ENCODE results near the gene TSPOAP1. TPM values are rescaled to one million over a fixed set of nuclear protein-coding genes. Genes with fewer than 3 reads are reported as not detected.

Gene TSPOAP1
- total RNA-seq, 1 donor from 2014 or later: 1.3 TPM

DNA sequence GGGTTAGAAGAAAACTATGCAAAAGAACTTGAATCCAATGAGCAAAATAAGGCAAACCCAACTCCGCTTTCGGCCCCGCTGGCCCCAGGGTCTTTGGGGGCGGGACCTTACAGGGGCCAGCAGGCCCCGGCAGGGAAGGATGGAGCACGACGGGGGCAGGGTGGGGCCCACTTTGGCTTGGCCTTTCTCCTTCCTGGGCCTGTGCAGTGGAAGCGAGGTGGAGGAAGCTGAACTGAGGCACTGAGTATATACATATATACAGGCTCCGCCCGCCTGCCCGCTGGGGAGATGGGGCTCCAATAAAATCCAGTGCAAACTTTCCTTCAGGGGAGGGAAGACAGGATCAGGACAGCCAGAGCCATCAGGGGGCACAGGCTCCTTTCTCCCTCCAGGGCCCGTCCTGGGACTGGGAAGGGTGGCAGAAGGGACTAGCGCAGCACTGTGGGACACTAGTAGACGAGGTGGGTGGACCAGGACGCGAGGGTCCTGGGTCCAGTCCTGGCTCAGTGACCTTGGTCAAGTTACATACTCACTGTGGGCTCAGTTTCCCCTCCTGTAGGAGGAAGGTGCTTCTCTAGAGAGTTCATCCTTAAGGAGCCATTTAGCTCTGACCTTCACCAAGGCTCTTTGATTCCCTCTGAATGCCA, 27.0 kb downstream of the TSPOAP1 start:
- no peak overlapping the region for H3K4me3 Mint-ChIP-seq (ENCODE audit: unreplicated experiment)
- no peaks in the 10 kb centered on the region for H3K4me1 Mint-ChIP-seq (ENCODE audit: unreplicated experiment)
- H3K9me3 Mint-ChIP-seq (ENCODE audit: unreplicated experiment): no peaks in the 10 kb centered on the region
- TF ChIP-seq, protein P1, sequence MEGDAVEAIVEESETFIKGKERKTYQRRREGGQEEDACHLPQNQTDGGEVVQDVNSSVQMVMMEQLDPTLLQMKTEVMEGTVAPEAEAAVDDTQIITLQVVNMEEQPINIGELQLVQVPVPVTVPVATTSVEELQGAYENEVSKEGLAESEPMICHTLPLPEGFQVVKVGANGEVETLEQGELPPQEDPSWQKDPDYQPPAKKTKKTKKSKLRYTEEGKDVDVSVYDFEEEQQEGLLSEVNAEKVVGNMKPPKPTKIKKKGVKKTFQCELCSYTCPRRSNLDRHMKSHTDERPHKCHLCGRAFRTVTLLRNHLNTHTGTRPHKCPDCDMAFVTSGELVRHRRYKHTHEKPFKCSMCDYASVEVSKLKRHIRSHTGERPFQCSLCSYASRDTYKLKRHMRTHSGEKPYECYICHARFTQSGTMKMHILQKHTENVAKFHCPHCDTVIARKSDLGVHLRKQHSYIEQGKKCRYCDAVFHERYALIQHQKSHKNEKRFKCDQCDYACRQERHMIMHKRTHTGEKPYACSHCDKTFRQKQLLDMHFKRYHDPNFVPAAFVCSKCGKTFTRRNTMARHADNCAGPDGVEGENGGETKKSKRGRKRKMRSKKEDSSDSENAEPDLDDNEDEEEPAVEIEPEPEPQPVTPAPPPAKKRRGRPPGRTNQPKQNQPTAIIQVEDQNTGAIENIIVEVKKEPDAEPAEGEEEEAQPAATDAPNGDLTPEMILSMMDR (IDR thresholded peaks at IDR 0.05; ENCODE audit: unreplicated experiment): no peak
- H3K36me3 Mint-ChIP-seq (ENCODE audit: low read depth, unreplicated experiment): no peaks in the 10 kb centered on the region
- no peak for DNase-seq (ENCODE audit: low spot score)
- peaks cover 6% of the 10 kb centered on the region for H3K27me3 Mint-ChIP-seq (ENCODE audit: unreplicated experiment)
- H3K27ac Mint-ChIP-seq (ENCODE audit: unreplicated experiment): no peak overlapping the region

DNA sequence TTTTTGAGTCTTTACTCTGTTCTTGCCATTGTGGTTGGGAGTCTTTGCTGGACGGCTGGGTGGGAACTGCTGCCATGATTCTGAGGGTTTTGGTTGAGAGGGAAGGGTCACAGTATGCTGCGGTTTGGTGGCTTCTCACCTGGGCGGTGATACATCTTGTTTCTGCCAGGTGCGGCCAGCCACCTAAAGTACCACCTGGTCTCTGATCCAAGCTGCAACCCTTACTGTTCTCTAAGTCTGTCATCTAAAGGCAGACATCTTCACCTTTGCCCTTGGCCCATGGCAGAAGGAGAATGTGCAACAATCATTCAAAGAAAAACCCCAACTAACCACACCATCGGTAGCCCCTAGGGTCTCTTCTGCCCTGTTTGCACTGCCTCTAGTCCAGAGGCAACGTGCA, 28.3 kb downstream of the TSPOAP1 start:
- H3K4me1 Mint-ChIP-seq (ENCODE audit: unreplicated experiment): no peaks in the 10 kb centered on the region
- TF ChIP-seq, protein P1 (IDR thresholded peaks at IDR 0.05; ENCODE audit: unreplicated experiment): no peak
- DNase-seq (ENCODE audit: low spot score): no peak
- no peak overlapping the region for H3K4me3 Mint-ChIP-seq (ENCODE audit: unreplicated experiment)
- no peaks in the 10 kb centered on the region for H3K36me3 Mint-ChIP-seq (ENCODE audit: low read depth, unreplicated experiment)
- peaks cover 6% of the 10 kb centered on the region for H3K27me3 Mint-ChIP-seq (ENCODE audit: unreplicated experiment)
- no peak overlapping the region for H3K27ac Mint-ChIP-seq (ENCODE audit: unreplicated experiment)
- H3K9me3 Mint-ChIP-seq (ENCODE audit: unreplicated experiment): no peaks in the 10 kb centered on the region

DNA sequence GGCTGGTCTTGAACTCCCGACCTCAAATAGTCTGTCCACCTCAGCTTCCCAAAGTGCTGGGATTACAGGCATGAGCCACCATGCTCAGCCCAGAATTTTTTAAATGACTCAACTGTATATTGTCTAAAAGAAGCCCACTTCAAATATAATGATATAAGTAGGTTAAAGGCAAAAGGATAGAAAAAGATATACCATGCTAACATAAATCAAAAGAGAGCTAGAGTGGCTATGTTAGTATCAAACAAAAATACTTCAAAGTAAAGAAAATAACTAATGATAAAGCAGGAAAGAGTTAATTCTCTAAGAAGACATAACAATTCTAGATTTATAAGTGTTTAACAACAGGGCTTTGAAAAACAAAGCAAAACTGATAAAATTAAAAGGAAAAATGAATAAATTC, 34.6 kb downstream of the TSPOAP1 start:
- H3K4me1 Mint-ChIP-seq (ENCODE audit: unreplicated experiment): peaks cover 4% of the 10 kb centered on the region
- no peaks in the 10 kb centered on the region for H3K27me3 Mint-ChIP-seq (ENCODE audit: unreplicated experiment)
- TF ChIP-seq, protein P1 (IDR thresholded peaks at IDR 0.05; ENCODE audit: unreplicated experiment): no peak
- no peaks in the 10 kb centered on the region for H3K9me3 Mint-ChIP-seq (ENCODE audit: unreplicated experiment)
- no peak for DNase-seq (ENCODE audit: low spot score)
- H3K36me3 Mint-ChIP-seq (ENCODE audit: low read depth, unreplicated experiment): no peaks in the 10 kb centered on the region
- no peak overlapping the region for H3K27ac Mint-ChIP-seq (ENCODE audit: unreplicated experiment)
- H3K4me3 Mint-ChIP-seq (ENCODE audit: unreplicated experiment): no peak overlapping the region

DNA sequence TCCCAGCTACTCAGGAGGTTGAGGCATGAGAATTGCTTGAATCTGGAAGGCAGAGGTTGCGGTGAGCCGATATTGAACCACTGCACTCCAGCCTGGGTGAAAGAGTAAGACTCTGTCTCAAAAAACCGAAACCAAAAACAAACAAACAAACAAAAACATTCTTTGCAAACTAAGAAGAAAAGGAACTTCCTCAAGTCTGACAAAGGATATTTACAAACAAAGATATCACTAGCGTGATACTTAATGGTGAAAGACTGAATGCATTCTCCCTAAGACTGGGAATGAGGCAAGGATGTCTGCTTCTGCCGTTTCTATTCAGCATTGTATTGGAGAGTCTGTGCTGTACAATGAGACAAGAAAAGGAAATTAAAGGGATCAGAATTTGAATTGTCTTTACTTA, 37.3 kb downstream of the TSPOAP1 start:
- no peak overlapping the region for H3K4me3 Mint-ChIP-seq (ENCODE audit: unreplicated experiment)
- H3K9me3 Mint-ChIP-seq (ENCODE audit: unreplicated experiment): no peaks in the 10 kb centered on the region
- no peaks in the 10 kb centered on the region for H3K27me3 Mint-ChIP-seq (ENCODE audit: unreplicated experiment)
- peaks cover 4% of the 10 kb centered on the region for H3K4me1 Mint-ChIP-seq (ENCODE audit: unreplicated experiment)
- no peak for DNase-seq (ENCODE audit: low spot score)
- no peaks in the 10 kb centered on the region for H3K36me3 Mint-ChIP-seq (ENCODE audit: low read depth, unreplicated experiment)
- no peak overlapping the region for H3K27ac Mint-ChIP-seq (ENCODE audit: unreplicated experiment)
- TF ChIP-seq, protein P1 (IDR thresholded peaks at IDR 0.05; ENCODE audit: unreplicated experiment): no peak

DNA sequence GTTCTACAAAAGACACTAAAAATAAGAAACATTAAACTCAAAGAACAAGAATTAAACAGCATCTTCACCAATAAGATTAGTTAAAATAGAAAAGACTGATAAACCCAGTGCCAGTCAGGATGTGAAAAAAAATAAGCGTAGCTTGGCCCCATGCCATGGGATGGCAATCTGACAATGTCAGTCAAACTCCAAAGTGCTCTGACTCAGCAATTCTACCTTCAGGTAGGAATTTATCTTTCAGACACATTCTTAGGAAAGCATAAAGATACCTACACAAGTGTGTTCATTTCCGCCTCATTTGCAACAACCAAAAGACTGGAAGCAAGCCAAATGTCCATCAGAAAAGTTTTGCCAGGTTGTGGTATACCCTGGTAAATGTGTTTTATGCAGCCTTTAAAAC, 38.7 kb downstream of the TSPOAP1 start:
- Mint-ChIP-seq H3K27ac (ENCODE audit: unreplicated experiment) (no peak overlapping the region), H3K4me1 (ENCODE audit: unreplicated experiment) (peaks cover 4% of the 10 kb centered on the region), H3K27me3 (ENCODE audit: unreplicated experiment) (no peaks in the 10 kb centered on the region), H3K4me3 (ENCODE audit: unreplicated experiment) (no peak overlapping the region), H3K9me3 (ENCODE audit: unreplicated experiment) (no peaks in the 10 kb centered on the region), H3K36me3 (ENCODE audit: low read depth, unreplicated experiment) (no peaks in the 10 kb centered on the region)
- no peak for DNase-seq (ENCODE audit: low spot score)
- TF ChIP-seq, protein P1 (IDR thresholded peaks at IDR 0.05; ENCODE audit: unreplicated experiment): no peak
